SJSA1 (cell line): Measurements from ENCODE around the gene PCGF2. TPM values are rescaled to one million over a fixed set of nuclear protein-coding genes. Genes with fewer than 3 reads are reported as not detected.
A peak's percentile ranks its signal among the peaks of the same experiment; 100 is the strongest.

Source experiments
- DNase-seq, 2 experiments: peaks; one replicate each; pipeline ENCODE4 v3.0.0-alpha.2; 2015 to 2020; ENCODE audit warnings: low spot score in 2 of 2, low read depth in 1 of 2
- H3K27ac ChIP-seq: fragments of 250-450 bp; sonication (Bioruptor Pico); 2 replicates; pipeline ENCODE4 v1.5.1; 2020; ENCODE audit warnings: mild to moderate bottlenecking, moderate library complexity
- H3K27me3 ChIP-seq: fragments of 250-450 bp; sonication (Bioruptor Pico); replicated peaks from 2 replicates; pipeline ENCODE4 v1.5.1; 2020; ENCODE audit warnings: mild to moderate bottlenecking, moderate library complexity
- H3K36me3 ChIP-seq: fragments of 250-450 bp; sonication (Bioruptor Pico); 2 replicates; pipeline ENCODE4 v1.5.1; 2020; ENCODE audit warnings: mild to moderate bottlenecking
- H3K4me1 ChIP-seq: fragments of 250-450 bp; sonication (Bioruptor Pico); replicated peaks from 2 replicates; pipeline ENCODE4 v1.6.1; 2021; ENCODE audit warnings: mild to moderate bottlenecking
- H3K4me3 ChIP-seq: fragments of 250-450 bp; sonication (Bioruptor Pico); 2 replicates; pipeline ENCODE4 v1.5.1; 2020; ENCODE audit warnings: mild to moderate bottlenecking
- H3K9me3 ChIP-seq: fragments of 250-450 bp; sonication (Bioruptor Pico); replicated peaks from 2 replicates; pipeline ENCODE4 v1.5.1; 2020; ENCODE audit warnings: mild to moderate bottlenecking
- total RNA-seq: library from RNA; depleted of rRNA; stranded (reverse); fragments of >200 nt; shearing (Covaris generic); gene quantifications from 2 replicates; pipeline ENCODE4 v1.2.3, GENCODE V29; 2014

Gene PCGF2
- total RNA-seq, 1 experiment from 2014 or later: 3.6 TPM

DNA sequence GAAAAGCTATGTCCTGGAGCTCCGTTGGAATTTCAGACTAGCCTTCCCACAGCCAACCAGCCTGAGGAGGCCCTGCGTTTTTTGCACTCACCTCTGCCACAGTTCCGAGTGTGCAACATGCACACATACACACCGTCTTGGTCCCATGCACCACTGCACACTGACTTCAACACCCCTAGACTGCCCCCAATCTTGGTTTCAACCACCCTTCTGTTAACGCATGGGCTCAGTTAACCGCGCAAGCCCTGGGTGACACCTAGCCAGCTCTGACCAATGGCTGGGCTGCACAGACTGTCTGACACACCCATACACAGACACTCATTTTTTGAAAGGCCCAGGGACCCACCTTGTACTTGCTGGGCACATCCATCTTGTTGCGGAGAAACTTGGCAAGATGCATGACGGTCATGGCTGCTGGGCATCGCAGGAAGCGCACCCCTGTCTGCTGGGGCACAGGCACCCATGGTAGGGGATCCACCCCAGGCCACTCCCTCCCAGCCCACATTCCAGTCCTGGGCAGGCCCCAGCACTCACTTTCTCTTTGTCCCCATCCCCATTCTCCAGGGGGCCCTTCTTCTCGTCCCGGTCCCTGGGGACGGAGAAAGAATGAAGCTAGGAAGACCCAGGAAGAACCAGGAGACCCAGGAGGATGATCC is 10.0 kb downstream of the PCGF2 start:
- no peak overlapping the region for H3K27ac ChIP-seq
- H3K27me3 ChIP-seq: no peaks in the 10 kb centered on the region
- no peak for DNase-seq
- peaks cover 67% of the 10 kb centered on the region for H3K36me3 ChIP-seq
- H3K4me3 ChIP-seq: no peak overlapping the region
- peaks cover 5% of the 10 kb centered on the region for H3K4me1 ChIP-seq
- H3K9me3 ChIP-seq: no peaks in the 10 kb centered on the region

DNA sequence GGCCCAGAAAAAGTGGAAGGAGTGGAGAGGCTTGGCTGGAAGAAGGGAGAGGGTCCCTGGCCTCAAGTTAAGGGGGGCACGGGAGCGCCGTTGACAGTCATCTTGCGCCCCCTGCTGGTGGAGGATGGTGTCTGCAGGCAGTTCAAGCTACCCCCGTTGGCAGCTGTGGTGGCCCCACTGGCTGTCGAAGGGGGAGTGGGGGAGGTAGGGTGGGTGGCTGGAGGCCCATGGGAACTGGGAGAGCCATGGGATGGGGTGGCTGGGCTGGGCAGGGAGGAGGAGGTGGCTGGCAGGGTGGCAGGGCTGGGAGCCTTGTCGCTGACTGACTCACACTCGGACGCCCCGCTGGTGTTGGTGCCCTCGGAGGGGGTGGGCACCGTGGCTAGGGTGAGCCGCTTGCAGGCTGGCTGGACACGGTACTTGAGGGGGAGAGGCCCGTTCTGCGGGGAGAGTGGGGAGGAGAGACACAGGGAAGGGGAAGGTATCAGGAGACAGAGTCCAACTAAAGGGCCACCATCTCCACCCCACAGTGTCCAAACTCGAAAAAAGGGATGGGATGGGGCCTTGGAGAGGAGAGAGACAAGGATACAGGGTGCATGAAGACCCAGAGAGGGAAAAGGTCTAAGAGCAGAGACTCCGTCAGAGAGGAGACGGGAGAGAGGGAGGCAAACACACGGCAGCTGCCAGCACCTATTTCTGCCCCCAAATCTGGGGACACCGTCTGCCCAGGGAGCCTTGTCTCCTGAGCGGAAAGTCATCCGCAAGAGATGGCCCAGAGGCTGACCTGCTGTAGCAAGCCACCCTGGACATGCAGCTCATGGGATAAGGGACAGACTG is 12.8 kb downstream of the PCGF2 start:
- Histone ChIP-seq H3K27ac (no peak overlapping the region), H3K4me1 (peaks cover 22% of the 10 kb centered on the region), H3K27me3 (no peaks in the 10 kb centered on the region), H3K4me3 (no peak overlapping the region), H3K9me3 (no peaks in the 10 kb centered on the region), H3K36me3 (peaks cover 88% of the 10 kb centered on the region)
- peak; percentile 30 to 68 for DNase-seq

DNA sequence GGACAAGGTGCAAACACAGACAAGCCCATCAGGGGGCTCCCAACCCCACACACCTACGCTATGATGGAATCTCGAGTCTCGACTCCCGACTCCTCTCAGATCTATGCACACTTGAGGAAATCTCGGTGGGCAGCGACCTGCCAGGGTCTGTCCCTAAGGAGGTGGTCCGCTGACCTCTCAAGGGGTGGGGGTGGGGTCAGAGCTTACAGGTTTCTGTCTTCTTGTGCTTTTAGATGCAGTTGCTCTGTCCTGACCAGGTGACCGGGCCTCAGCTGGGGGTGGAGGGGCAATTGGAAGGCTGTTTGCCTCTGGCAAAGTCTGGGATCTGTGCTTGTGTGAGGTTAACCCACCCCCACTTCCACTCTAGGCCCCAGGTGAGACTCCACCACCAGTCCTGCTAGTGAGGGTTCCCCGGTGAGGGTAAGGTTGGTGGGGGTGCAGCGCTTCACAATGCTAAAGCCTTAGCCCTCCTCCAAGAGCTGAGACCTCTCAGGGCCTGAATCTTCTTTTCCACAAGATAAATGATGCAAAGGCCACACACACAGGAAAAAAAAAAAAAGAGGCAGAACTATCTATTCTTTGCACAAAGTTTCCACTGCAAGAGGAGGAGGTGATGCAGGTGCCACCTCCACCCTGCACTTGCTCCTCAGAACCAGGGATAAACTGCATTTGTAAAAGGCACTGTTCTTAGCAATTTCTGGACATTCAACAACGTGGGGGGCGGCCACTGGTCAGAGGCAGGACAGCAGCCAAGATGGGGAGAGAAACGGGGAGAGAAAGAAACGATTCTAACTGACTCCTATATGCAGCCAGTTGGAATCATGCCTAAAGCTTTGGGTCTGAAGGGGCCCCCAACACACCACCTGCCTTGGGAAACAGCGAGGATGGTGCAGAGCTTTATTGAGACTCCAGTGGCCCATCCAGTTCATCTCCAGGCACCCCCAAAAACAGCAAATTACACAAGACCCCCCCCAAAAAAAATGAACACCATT is 13.9 kb downstream of the PCGF2 start:
- H3K36me3 ChIP-seq: peaks cover 82% of the 10 kb centered on the region
- H3K27me3 ChIP-seq: no peaks in the 10 kb centered on the region
- H3K9me3 ChIP-seq: no peaks in the 10 kb centered on the region
- H3K4me1 ChIP-seq: peaks cover 28% of the 10 kb centered on the region
- H3K27ac ChIP-seq: no peak overlapping the region
- no peak overlapping the region for H3K4me3 ChIP-seq
- no peak for DNase-seq

DNA sequence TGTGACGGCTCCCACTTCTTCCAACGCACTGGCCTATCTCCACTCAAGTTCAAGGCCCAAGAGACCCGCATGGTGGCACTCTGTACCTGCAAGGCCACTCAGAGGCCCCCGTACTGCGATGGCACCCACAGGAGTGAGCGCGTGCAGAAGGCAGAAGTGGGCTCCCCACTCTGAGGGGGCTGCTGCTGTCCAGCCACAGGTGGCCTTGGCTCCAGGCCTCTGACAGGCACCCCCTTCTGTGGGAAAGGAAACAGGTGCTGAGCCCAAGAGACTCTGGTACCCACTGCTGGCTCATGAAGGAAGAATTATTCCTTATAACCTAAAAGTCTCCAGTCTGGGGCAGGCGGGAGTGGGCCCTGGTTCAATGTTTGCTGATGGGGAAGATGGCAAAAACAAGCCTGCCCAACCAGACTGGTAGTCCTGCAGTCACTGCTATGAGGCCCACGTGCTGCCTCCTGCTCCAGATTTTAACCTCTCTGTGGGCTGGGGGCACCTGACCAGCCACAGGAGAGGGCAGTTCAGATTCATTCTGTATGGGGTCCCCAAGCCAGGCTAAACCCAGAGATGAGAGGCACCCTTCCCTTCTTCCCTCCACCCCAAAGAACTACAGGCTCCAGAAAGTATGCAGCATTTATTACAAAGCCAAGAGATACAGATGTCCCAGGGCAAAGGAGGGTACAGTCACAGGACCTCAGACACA is 14.7 kb downstream of the PCGF2 start:
- H3K4me3 ChIP-seq: no peak overlapping the region
- H3K9me3 ChIP-seq: no peaks in the 10 kb centered on the region
- H3K27me3 ChIP-seq: no peaks in the 10 kb centered on the region
- no peak for DNase-seq
- H3K36me3 ChIP-seq: peaks cover 73% of the 10 kb centered on the region
- peaks cover 30% of the 10 kb centered on the region for H3K4me1 ChIP-seq
- no peak overlapping the region for H3K27ac ChIP-seq

DNA sequence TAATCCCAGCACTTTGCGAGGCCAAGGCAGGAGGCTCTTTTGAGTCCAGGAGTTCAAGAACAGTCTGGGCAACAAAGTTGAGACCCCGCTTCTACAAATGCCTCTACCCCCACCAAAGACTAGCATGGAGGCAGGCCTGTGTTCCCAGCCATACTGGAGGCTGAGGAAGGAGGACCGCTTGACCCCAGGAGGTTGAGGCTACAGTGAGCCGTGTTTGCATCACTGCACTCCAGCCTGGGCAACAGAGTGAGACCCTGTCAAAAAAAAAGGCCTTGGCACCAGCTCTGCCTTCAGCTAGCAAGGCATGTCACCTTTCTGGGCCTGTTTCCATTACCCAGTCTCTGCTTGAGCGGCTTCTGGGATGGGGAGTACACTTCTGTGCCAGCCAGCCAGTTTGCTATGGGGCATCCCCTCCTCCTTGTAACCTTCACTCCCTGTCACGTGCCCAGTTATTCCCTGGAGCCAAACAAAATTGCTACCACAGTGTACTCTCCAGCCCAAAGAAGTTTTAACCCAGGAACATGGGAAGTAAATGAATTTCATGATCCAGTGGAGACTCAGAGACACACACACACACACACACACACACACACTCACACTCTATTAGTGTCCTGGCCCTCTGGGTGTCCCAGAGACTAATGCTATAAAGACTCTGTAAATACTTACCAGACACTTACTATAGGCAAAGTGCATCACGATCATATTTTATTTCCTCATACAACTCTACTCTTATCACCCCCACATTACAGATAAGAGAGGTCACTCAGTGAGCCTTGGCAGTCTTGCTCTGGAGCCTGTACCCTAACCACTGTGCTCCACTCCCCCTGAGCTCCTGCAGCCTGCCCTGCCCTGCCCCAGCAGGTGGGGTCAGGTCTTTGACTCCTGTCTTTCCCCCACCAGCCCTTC is 15.5 kb downstream of the PCGF2 start:
- Histone ChIP-seq H3K27me3 (no peaks in the 10 kb centered on the region), H3K4me3 (no peak overlapping the region), H3K36me3 (peaks cover 66% of the 10 kb centered on the region), H3K4me1 (peaks cover 30% of the 10 kb centered on the region), H3K27ac (no peak overlapping the region), H3K9me3 (no peaks in the 10 kb centered on the region)
- no peak for DNase-seq

DNA sequence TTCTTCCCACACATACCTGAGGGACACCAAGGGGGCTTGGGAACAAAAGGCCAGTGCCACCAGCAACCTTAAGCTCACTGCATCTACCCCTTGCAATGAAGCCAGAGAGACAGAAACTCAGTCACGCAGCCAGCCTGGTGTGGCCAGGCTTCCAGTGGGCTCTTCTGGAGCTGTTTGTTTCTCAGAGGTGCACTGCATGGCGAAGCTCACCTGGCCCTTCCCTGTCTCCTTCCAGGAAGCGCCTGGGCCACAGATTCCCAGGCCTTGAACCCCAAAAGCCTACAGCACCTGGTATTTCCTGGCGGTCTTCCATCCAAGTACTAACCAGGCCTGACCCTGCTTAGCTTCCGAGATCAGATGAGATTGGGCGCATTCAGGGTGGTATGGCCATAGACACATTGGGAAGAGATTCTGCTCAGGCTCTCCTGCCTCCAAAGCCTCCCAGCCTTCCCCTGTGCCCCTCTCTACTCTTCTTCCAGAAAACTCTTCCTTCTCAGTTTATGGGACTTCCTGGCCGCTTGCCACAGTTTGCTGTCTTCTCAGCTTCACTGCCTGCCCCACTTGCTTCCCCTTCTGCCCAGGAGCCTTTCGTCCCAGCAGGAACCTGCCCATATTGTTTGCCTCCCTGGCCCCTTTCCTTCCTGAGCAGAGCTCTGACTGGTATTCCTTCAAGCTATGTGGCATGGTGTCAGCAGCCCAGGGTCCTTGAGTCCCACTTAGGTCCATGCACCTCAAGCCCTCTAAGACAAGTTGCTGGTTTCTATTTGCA is 16.4 kb downstream of the PCGF2 start:
- H3K4me1 ChIP-seq: peaks cover 30% of the 10 kb centered on the region
- peaks cover 58% of the 10 kb centered on the region for H3K36me3 ChIP-seq
- no peak overlapping the region; the same call in 1 of the 2 replicates for H3K4me3 ChIP-seq
- no peaks in the 10 kb centered on the region for H3K27me3 ChIP-seq
- H3K9me3 ChIP-seq: no peaks in the 10 kb centered on the region
- no peak overlapping the region for H3K27ac ChIP-seq
- no peak for DNase-seq

DNA sequence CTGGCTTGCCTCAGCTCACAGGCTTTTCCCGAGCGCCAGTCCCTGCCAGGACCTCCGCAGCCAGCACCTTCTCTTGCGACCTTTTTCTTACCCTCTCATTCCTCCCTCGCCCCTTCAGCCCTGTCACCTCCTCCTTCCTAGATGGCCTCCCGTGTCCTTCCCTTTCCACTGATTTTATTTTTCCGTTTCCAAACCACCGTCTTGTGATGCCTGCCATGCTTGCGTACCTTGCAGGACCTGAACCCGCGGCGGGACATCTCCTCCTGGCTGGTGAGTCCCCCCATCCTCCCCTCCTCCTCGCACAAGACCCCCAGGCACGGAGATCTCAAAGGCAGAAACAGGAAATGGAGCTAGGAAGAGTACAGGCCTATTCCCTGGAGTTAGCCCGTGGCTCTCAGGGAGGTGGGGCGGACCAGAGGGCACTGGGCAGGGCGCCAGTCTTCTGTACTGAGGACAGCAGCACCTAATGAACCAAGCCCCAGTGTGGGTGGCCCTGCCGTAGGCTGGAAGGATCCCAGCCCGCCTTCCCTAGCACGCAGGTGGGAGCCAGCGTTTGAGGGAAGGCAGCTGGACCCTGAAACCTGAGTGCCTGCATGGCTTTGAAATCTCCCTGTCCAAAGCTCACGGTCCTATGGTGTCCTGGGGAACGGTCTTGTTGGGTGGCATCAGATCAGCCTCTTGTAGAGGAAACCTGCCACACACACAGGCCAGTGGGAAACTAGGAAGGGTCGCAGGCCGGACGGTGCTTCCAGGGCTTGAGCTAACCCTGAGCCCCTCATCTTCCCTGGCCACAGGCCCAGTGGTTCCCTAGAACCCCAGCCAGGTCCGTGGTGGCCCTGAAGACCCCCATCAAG is 17.4 kb downstream of the PCGF2 start:
- peak; percentile 77 to 86 for DNase-seq
- Histone ChIP-seq H3K27ac (peak overlapping the region; percentile 59), H3K36me3 (peaks cover 48% of the 10 kb centered on the region), H3K4me3 (peak overlapping the region; percentile 59), H3K27me3 (no peaks in the 10 kb centered on the region), H3K4me1 (peaks cover 30% of the 10 kb centered on the region), H3K9me3 (no peaks in the 10 kb centered on the region)

DNA sequence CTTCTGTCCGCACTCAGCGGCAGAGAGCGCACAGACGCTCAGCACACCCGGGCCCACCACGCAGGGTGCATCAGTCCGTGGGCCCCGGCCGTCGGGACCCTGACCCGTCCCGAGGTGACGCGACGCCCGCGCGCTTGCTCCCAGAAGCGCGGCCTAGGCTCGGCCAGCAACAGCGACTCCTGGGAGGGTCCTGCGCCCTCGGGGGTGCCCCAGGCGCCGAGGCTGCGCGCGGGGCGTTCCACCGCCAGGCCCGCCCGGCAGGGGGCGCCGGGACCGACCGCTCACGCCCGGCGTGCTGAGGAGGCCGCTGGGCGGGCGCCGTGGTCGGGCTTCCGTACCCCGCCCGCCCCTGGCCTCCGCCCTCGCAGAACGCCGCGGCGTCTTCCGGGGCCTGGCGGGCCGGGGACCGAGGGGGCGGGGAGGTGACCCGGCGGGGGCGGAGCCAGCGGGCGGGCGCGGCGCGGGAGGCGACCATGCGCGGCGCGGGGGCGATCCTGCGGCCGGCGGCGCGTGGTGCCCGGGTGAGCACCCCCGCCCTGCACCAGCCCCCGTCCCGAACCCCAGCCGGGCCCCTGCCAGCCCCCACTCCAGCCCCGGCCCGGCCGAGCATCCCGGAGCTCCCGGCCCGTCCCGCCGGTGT is 18.1 kb downstream of the PCGF2 start, which contains the start of gene CISD3:
CISD3 (plus strand) TSS at position 456 of the 640 bp plus-strand sequence; CDS start at position 474, 18 bp downstream.
- Histone ChIP-seq H3K27ac (peak within 1 kb of the TSS; percentile 59), H3K4me1 (peaks cover 25% of the 10 kb centered on the region), H3K36me3 (peaks cover 41% of the 10 kb centered on the region), H3K27me3 (no peaks in the 10 kb centered on the region), H3K9me3 (no peaks in the 10 kb centered on the region), H3K4me3 (peak within 1 kb of the TSS; percentile 59)
- DNase-seq: peak; percentile 77 to 83

DNA sequence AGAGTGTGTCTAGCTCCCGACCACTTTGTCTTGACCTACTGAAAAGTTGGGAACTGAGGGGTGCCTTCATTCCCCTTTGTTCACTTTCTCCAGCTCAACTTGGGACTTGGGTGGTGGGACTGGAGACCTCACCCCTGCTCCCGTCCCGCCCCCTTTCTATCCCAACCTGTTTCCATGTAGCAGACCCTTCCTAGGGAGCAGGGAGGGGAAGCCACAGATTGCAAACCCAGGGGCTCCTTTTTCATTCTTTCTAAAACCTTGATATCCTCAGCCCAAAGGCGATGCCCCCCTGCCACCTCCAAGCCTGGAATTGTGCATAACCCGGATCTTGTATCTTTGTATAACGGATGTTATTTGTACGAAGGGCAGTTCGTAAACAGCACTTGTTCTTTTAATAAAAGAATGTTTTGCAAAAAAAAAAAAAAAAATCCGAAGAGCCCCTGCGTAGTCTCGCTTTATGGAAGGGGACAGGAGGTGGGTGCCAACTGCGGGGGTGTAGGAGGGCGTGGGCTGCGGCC is 18.7 kb downstream of the PCGF2 start:
- no peak overlapping the region for H3K27ac ChIP-seq
- H3K27me3 ChIP-seq: no peaks in the 10 kb centered on the region
- peaks cover 25% of the 10 kb centered on the region for H3K4me1 ChIP-seq
- H3K9me3 ChIP-seq: no peaks in the 10 kb centered on the region
- H3K4me3 ChIP-seq: peak overlapping the region; percentile 59
- no peak for DNase-seq
- peaks cover 38% of the 10 kb centered on the region for H3K36me3 ChIP-seq

DNA sequence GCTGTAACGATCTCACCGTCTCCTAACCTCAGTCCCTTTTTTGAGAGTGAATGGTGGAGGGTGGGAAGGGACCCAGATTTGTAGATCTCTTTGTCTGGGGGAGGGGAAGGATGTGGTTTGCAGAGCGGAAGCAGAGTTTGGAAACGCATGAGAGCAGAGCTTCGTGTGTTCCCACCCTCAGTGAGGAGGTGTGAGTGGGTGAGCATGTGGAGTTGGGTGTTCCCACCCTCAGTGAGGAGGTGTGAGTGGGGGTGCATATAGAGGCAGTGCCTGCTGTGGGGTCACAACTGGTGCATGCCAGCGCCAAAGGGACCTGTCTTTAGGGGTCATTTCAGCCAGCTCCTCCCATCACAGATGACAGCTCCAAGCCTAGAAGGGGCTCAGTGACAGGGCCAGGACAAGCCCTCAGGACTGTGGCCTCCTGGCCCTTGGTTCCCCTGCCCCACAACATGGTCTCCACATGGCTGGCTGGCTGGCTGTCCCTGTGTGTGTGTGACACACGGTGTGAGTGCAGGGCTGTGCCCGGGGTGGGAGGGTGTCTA is 19.8 kb downstream of the PCGF2 start:
- H3K4me1 ChIP-seq: peaks cover 25% of the 10 kb centered on the region
- DNase-seq: no peak

More for the DNA sequence above, 19.8 kb downstream of the PCGF2 start:
- H3K27ac ChIP-seq: no peak overlapping the region
- no peaks in the 10 kb centered on the region for H3K27me3 ChIP-seq
- no peak overlapping the region for H3K4me3 ChIP-seq
- H3K36me3 ChIP-seq: peaks cover 27% of the 10 kb centered on the region
- H3K9me3 ChIP-seq: no peaks in the 10 kb centered on the region
